Activated CD4-positive, alpha-beta memory T cell treated with anti-CD3 and anti-CD28 coated beads, Interleukin-2, amount 10 ng/mL, durations not matched to agents 7 days and 5 days (primary cell): ENCODE data around the gene GARRE1. TPM values are rescaled to one million over a fixed set of nuclear protein-coding genes. Genes with fewer than 3 reads are reported as not detected.
"Not testable (repeated sequence)": the region's sequence is repeated elsewhere in the genome, so short reads cannot be mapped to it uniquely, and the experiment has no call there.

Experiments
- CTCF ChIA-PET: fragments of 350-600 bp; sonication (Branson Sonifier 250); formaldehyde crosslinking; loops from one replicate; lab custom pipeline; 2021; ENCODE audit warnings: antibody characterized with exemption, inconsistent platforms; lab: Charles Lee
- POLR2A ChIA-PET: fragments of 350-600 bp; sonication (Branson Sonifier 250); formaldehyde crosslinking; loops from one replicate; lab custom pipeline; 2021; ENCODE audit warnings: antibody characterized with exemption; lab: Charles Lee
- DNase-seq: peaks from one replicate; pipeline ENCODE4 v3.0.0-alpha.2; 2020
- H3K27ac Mint-ChIP-seq: one replicate; pipeline ENCODE4 v1.8.0; 2021; ENCODE audit warnings: mild to moderate bottlenecking, mixed read lengths
- H3K27me3 Mint-ChIP-seq: one replicate; pipeline ENCODE4 v1.8.0; 2021; ENCODE audit warnings: mixed read lengths
- H3K36me3 Mint-ChIP-seq: one replicate; pipeline ENCODE4 v1.8.0; 2021; ENCODE audit warnings: low read depth, mixed read lengths
- H3K4me1 Mint-ChIP-seq: one replicate; pipeline ENCODE4 v1.8.0; 2021; ENCODE audit warnings: mixed read lengths
- H3K4me3 Mint-ChIP-seq: one replicate; pipeline ENCODE4 v1.8.0; 2021; ENCODE audit warnings: mild to moderate bottlenecking, mixed read lengths
- H3K9me3 Mint-ChIP-seq: one replicate; pipeline ENCODE4 v1.8.0; 2021; ENCODE audit warnings: mixed read lengths
- total RNA-seq, 2 experiments: library from RNA; stranded (reverse); gene quantifications; one replicate each; pipeline ENCODE4 v1.2.3, GENCODE V29; 2021

Gene GARRE1
- total RNA-seq, 2 experiments from 2014 or later, result 14.3 to 14.4 TPM

GRCh38 chr19:34269489-34269888, 15.1 kb downstream of the GARRE1 start:
- Mint-ChIP-seq H3K36me3 (peaks cover 5% of the 10 kb centered on the region), H3K27me3 (no peaks in the 10 kb centered on the region), H3K27ac (peak overlapping the region; percentile 87), H3K4me3 (peak overlapping the region; percentile 33), H3K9me3 (no peaks in the 10 kb centered on the region), H3K4me1 (peaks cover 41% of the 10 kb centered on the region)
- no peak for DNase-seq
- CTCF ChIA-PET, result interaction anchor here (1.2 to 1.5 kb wide), 5 partner anchors 8 to 408 kb away, joined by 3 to 6 read pairs (median 3); partner anchors contain the start of genes SCGB2B2 and ZNF302
- POLR2A ChIA-PET, result interaction anchor here (0.8 to 2.8 kb wide), 10 partner anchors 10 to 98 kb away, joined by 3 to 9 read pairs (median 4); partner anchors contain the start of genes GPI and LSM14A

- peaks cover 36% of the 10 kb centered on the region for H3K4me1 Mint-ChIP-seq
- ChIA-PET POLR2A (interaction anchor here (0.8 to 2.8 kb wide), 13 partner anchors 11 to 98 kb away, joined by 3 to 9 read pairs (median 4); partner anchors contain the start of genes GPI and LSM14A), CTCF (interaction anchor here (0.8 to 1.5 kb wide), 5 partner anchors 9 to 407 kb away, joined by 3 to 6 read pairs (median 3); partner anchors contain the start of genes SCGB2B2 and ZNF302)
- H3K27me3 Mint-ChIP-seq, result no peaks in the 10 kb centered on the region
- peak overlapping the region; percentile 33 for H3K4me3 Mint-ChIP-seq
- no peaks in the 10 kb centered on the region for H3K9me3 Mint-ChIP-seq
- peaks cover 5% of the 10 kb centered on the region for H3K36me3 Mint-ChIP-seq
- H3K27ac Mint-ChIP-seq, result peak overlapping the region; percentile 87
- peak; percentile 76 for DNase-seq
These were observed 15.7 kb downstream of the GARRE1 start for GRCh38 chr19:34269968-34270621.

- Mint-ChIP-seq H3K4me3 (no peak overlapping the region), H3K27ac (no peak overlapping the region), H3K4me1 (peaks cover 37% of the 10 kb centered on the region), H3K9me3 (no peaks in the 10 kb centered on the region), H3K27me3 (no peaks in the 10 kb centered on the region), H3K36me3 (peaks cover 5% of the 10 kb centered on the region)
- no peak for DNase-seq
- POLR2A ChIA-PET, result no interaction called here
- CTCF ChIA-PET, result interaction anchor here (0.6 to 1.7 kb wide), 3 partner anchors 30 to 56 kb away, joined by 3 to 4 read pairs (median 3); no protein-coding TSS in a partner anchor
These were observed 18.8 kb downstream of the GARRE1 start for GRCh38 chr19:34273121-34273520.

GRCh38 chr19:34274284-34274826, 20.0 kb downstream of the GARRE1 start:
- Mint-ChIP-seq H3K9me3 (no peaks in the 10 kb centered on the region), H3K4me3 (no peak overlapping the region), H3K27me3 (no peaks in the 10 kb centered on the region), H3K27ac (no peak overlapping the region), H3K36me3 (peaks cover 5% of the 10 kb centered on the region), H3K4me1 (peaks cover 27% of the 10 kb centered on the region)
- no peak for DNase-seq
- ChIA-PET CTCF (interaction anchor here (1.7 kb wide), 1 partner anchor 29 kb away, joined by 3 read pairs; no protein-coding TSS in a partner anchor), POLR2A (no interaction called here)

GRCh38 chr19:34274827-34275625, 20.7 kb downstream of the GARRE1 start:
- ChIA-PET CTCF (no interaction called here), POLR2A (no interaction called here)
- no peaks in the 10 kb centered on the region for H3K9me3 Mint-ChIP-seq
- H3K4me3 Mint-ChIP-seq, result no peak overlapping the region
- no peaks in the 10 kb centered on the region for H3K27me3 Mint-ChIP-seq
- H3K36me3 Mint-ChIP-seq, result peaks cover 5% of the 10 kb centered on the region
- no peak overlapping the region for H3K27ac Mint-ChIP-seq
- no peak for DNase-seq
- H3K4me1 Mint-ChIP-seq, result peaks cover 20% of the 10 kb centered on the region

GRCh38 chr19:34275705-34276104, 21.4 kb downstream of the GARRE1 start:
- POLR2A ChIA-PET, result no interaction called here
- no peaks in the 10 kb centered on the region for H3K27me3 Mint-ChIP-seq
- CTCF ChIA-PET, result no interaction called here
- peaks cover 5% of the 10 kb centered on the region for H3K36me3 Mint-ChIP-seq
- H3K4me1 Mint-ChIP-seq, result peaks cover 14% of the 10 kb centered on the region
- no peak overlapping the region for H3K4me3 Mint-ChIP-seq
- no peak overlapping the region for H3K27ac Mint-ChIP-seq
- H3K9me3 Mint-ChIP-seq, result no peaks in the 10 kb centered on the region
- DNase-seq, result no peak

GRCh38 chr19:34276614-34277013, 22.3 kb downstream of the GARRE1 start:
- CTCF ChIA-PET, result no interaction called here
- POLR2A ChIA-PET, result no interaction called here
- no peak for DNase-seq
- no peak overlapping the region for H3K27ac Mint-ChIP-seq
- H3K9me3 Mint-ChIP-seq, result no peaks in the 10 kb centered on the region
- H3K4me3 Mint-ChIP-seq, result no peak overlapping the region
- H3K27me3 Mint-ChIP-seq, result no peaks in the 10 kb centered on the region
- peaks cover 5% of the 10 kb centered on the region for H3K36me3 Mint-ChIP-seq
- peaks cover 11% of the 10 kb centered on the region for H3K4me1 Mint-ChIP-seq

- no peaks in the 10 kb centered on the region for H3K9me3 Mint-ChIP-seq
- H3K4me1 Mint-ChIP-seq, result peaks cover 6% of the 10 kb centered on the region
- peaks cover 2% of the 10 kb centered on the region for H3K36me3 Mint-ChIP-seq
- no peak for DNase-seq
- H3K27me3 Mint-ChIP-seq, result no peaks in the 10 kb centered on the region
- ChIA-PET CTCF (no interaction called here), POLR2A (interaction anchor here (0.6 kb wide), 1 partner anchor 211 kb away, joined by 3 read pairs; no protein-coding TSS in a partner anchor)
- H3K4me3 Mint-ChIP-seq, result no peak overlapping the region
- H3K27ac Mint-ChIP-seq, result no peak overlapping the region
These were observed 22.9 kb downstream of the GARRE1 start for GRCh38 chr19:34277244-34277643.

- peaks cover 3% of the 10 kb centered on the region for H3K36me3 Mint-ChIP-seq
- peaks cover 8% of the 10 kb centered on the region for H3K4me1 Mint-ChIP-seq
- no peaks in the 10 kb centered on the region for H3K9me3 Mint-ChIP-seq
- CTCF ChIA-PET, result interaction anchor here (0.7 kb wide), 1 partner anchor 64 kb away, joined by 3 read pairs; no protein-coding TSS in a partner anchor
- no peak overlapping the region for H3K4me3 Mint-ChIP-seq
- H3K27ac Mint-ChIP-seq, result no peak overlapping the region
- POLR2A ChIA-PET, result no interaction called here
- DNase-seq, result no peak
- H3K27me3 Mint-ChIP-seq, result no peaks in the 10 kb centered on the region
These were observed 24.4 kb downstream of the GARRE1 start for GRCh38 chr19:34278783-34279182.

- H3K27ac Mint-ChIP-seq, H3K4me1 Mint-ChIP-seq, H3K36me3 Mint-ChIP-seq, H3K27me3 Mint-ChIP-seq, H3K4me3 Mint-ChIP-seq, H3K9me3 Mint-ChIP-seq, POLR2A ChIA-PET, DNase-seq, CTCF ChIA-PET: not testable (repeated sequence)
These were observed 27.1 kb downstream of the GARRE1 start for GRCh38 chr19:34281444-34281843.

GRCh38 chr19:34282611-34283519, 28.5 kb downstream of the GARRE1 start:
- H3K27me3 Mint-ChIP-seq, result no peaks in the 10 kb centered on the region
- peaks cover 7% of the 10 kb centered on the region for H3K4me1 Mint-ChIP-seq
- CTCF ChIA-PET, result no interaction called here
- no peak for DNase-seq
- no peaks in the 10 kb centered on the region for H3K9me3 Mint-ChIP-seq
- H3K36me3 Mint-ChIP-seq, result peaks cover 3% of the 10 kb centered on the region
- no peak overlapping the region for H3K27ac Mint-ChIP-seq
- POLR2A ChIA-PET, result no interaction called here
- H3K4me3 Mint-ChIP-seq, result no peak overlapping the region

- no peaks in the 10 kb centered on the region for H3K9me3 Mint-ChIP-seq
- H3K27me3 Mint-ChIP-seq, result no peaks in the 10 kb centered on the region
- ChIA-PET POLR2A (no interaction called here), CTCF (no interaction called here)
- H3K36me3 Mint-ChIP-seq, result peaks cover 3% of the 10 kb centered on the region
- no peak overlapping the region for H3K4me3 Mint-ChIP-seq
- no peak overlapping the region for H3K27ac Mint-ChIP-seq
- peaks cover 12% of the 10 kb centered on the region for H3K4me1 Mint-ChIP-seq
- no peak for DNase-seq
These were observed 30.2 kb downstream of the GARRE1 start for GRCh38 chr19:34284505-34284904.
